Superior temporal gyrus (tissue), 1 donor: ENCODE results near the gene ANO6.

Experiments used
- DNase-seq: peaks from one replicate; pipeline ENCODE4 v3.0.0-alpha.2; 2016; ENCODE audit errors: extremely low spot score

Gene ANO6

GRCh38 chr12:45279931-45280830 lies 64.3 kb downstream of the ANO6 start:
- DNase-seq: no peak

- no peak for DNase-seq
Observed at GRCh38 chr12:45281994-45282393, 66.1 kb downstream of the ANO6 start.

DNA sequence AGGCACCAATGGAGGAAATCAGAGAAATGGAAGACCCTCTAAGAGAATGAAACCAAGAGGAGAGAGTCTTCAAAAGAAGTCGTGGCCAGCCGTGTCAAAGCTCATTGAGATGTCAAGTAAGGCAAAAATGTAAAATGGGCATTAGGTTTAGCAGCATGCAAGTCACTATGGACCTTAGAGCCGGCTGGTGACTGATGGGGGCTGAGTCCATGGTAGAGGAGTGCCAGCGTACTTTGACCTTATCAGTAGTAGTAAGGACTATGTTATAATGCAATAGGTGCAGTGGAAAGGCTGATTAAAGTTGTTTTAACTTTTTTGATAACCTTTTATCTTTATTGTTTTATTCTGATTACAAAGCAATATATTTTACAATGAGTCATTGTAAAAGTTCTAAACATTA lies 66.5 kb downstream of the ANO6 start:
- DNase-seq: no peak

GRCh38 chr12:45284096-45284901 lies 68.4 kb downstream of the ANO6 start:
- DNase-seq: no peak

GRCh38 chr12:45285717-45286116 lies 69.8 kb downstream of the ANO6 start:
- DNase-seq: no peak

DNA sequence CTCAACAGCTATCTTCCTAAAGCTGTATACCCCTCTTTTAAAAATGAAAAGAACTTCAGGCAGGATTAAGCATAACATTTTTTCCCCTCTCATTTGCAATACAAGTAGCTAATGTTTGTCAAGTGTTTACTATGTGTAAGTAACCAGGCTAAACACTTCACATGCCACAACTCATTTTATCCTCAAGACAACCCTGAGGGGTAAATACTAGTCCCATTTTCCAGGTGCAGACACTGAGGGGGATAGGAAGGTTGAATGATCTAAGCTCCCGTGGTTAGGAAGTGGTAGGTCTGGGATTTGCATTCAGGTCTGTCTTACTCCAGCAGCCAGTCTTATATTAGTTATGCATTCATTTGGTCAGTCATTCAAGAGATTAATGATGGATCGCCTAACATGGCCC lies 70.7 kb downstream of the ANO6 start:
- DNase-seq: no peak

- no peak for DNase-seq
Observed at GRCh38 chr12:45289245-45290215, 73.6 kb downstream of the ANO6 start.

- no peak for DNase-seq
Observed at GRCh38 chr12:45290216-45290605, 74.3 kb downstream of the ANO6 start.

DNA sequence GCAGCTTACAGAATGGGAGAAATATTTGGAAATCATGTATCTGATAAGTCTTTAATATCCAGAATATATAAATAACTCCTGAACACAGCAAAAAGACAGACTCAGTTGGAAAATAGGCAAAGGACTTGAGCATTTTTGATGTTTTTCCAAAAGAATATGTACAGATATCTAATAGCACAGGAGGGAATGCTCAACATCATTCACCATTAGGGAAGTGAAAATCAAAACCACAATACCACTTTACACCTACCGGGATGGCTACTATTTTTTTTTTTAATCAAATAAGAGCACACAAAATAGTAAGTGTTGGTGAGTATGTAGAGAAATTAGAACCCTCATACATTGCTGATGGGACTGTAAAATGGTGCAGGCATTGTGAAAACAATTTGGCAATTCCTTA lies 75.6 kb downstream of the ANO6 start:
- DNase-seq: no peak

GRCh38 chr12:45292486-45293195 lies 76.7 kb downstream of the ANO6 start:
- DNase-seq: no peak

DNA sequence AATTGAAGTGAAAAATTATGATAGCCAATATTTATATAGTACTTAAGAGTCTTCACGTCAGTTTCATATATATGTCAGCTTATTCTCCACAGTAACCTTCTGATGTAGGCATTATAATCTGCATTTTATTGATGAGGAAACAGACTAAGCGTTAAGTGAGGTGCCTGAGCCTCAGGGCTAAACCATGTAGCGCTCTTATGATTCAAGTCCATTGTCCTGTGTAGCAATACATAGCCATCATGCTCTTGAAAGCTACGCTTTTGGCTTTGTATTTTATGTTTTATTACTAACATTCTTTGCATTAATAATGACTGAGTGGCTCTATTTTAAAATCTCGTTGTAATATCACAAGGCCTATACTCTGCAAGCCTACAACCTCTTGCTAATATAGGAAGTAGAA lies 79.0 kb downstream of the ANO6 start:
- DNase-seq: no peak

GRCh38 chr12:45296046-45296586 lies 80.2 kb downstream of the ANO6 start:
- DNase-seq: no peak

- DNase-seq: no peak
Observed at GRCh38 chr12:45298047-45298446, 82.2 kb downstream of the ANO6 start.

DNA sequence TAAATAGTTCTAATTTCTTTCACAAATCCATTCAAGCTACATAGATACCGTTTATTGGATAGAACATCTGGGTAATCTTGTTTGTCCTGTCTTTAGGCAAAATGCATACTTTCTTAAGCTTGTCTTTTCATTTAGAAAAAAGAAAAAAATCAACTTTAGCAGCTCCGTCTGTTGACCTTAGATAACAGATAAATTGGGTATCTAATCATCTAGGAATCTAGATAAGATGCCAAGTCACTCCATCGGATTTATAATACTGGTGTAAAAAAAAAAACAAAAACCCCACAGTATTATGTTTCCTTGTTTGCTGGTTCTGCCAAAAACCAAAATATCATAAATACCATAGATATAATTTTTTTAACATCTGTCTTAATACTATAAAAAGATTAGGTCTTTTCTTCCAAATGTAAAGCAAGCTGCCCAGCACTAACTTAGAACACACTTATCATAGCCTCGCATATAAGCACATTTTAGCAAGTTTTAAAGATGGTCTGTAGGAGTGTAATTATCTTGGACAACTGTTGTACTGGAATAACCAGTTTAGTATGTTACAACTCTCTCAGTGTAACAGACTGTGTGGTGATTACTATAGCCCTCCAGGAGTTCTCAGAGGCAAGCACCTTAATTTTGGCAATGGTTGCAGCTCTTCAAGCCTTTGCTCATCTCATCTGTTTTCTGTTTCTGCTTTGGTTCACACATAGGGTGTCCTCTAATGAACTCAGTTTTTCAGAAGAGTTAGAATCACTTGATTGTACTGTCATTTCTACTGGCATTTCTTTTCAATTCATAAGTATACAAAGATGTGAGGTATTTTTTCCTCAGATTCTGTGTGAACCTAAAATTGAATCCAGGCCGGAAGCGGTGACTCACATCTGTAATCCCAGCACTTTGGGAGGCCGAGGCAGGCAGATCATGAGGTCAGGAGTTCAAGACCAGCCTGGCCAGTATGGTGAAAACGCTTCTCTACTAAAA lies 83.1 kb downstream of the ANO6 start:
- no peak for DNase-seq

- no peak for DNase-seq
Observed at GRCh38 chr12:45302621-45303369, 86.9 kb downstream of the ANO6 start.

GRCh38 chr12:45303945-45304344 lies 88.0 kb downstream of the ANO6 start:
- DNase-seq: no peak

GRCh38 chr12:45304514-45305178 lies 88.8 kb downstream of the ANO6 start:
- no peak for DNase-seq

DNA sequence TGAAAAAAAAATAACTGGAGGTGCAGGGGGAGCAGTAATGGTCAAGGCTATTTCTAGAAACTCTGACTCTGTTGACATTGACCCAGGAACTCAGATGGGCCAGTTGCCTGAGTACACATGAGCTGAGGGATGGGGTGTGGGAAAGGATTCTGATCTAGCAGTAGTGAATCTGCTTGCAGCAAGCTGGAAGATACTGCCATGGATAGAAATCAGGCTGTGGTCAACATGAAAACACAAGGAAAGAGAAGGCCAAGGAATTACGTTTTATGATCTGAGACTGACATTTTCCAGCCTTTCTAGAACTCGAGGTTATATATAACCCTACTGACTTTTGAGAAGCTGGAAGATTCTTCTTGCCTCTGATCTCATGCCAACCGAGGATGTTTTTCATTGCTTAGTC lies 90.0 kb downstream of the ANO6 start:
- DNase-seq: no peak
